ENCODE data around the gene HDLBP.
"Not testable (repeated sequence)": the region's sequence is repeated elsewhere in the genome, so short reads cannot be mapped to it uniquely, and the experiment has no call there.

Gene HDLBP

DNA sequence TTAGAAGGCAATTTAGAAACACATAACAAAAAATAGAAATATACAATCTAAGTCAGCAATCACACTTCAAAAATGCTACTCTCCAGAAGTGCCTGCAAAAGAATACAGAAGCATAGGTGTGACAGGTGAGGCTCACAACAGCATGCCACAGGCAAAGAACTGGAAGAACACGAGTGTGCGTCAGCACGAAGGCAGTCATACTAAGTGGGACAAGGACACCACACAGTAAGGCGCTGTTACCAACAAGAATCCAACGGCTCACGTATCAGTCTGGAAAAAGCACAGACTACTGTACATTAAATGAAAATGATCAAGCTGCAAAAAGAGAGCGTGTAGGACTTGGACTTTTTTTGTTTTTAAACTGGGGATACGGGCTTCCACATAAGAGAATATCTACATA is 18.7 kb downstream of the HDLBP start:
- TF ChIP-seq, protein P1, sequence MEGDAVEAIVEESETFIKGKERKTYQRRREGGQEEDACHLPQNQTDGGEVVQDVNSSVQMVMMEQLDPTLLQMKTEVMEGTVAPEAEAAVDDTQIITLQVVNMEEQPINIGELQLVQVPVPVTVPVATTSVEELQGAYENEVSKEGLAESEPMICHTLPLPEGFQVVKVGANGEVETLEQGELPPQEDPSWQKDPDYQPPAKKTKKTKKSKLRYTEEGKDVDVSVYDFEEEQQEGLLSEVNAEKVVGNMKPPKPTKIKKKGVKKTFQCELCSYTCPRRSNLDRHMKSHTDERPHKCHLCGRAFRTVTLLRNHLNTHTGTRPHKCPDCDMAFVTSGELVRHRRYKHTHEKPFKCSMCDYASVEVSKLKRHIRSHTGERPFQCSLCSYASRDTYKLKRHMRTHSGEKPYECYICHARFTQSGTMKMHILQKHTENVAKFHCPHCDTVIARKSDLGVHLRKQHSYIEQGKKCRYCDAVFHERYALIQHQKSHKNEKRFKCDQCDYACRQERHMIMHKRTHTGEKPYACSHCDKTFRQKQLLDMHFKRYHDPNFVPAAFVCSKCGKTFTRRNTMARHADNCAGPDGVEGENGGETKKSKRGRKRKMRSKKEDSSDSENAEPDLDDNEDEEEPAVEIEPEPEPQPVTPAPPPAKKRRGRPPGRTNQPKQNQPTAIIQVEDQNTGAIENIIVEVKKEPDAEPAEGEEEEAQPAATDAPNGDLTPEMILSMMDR (IDR thresholded peaks at IDR 0.05; ENCODE audit: borderline replicate concordance, insufficient read depth, low read depth, low read length) = no peak
- no peak overlapping the region for H3K4me3 ChIP-seq (ENCODE audit: low read depth, low read length)

DNA sequence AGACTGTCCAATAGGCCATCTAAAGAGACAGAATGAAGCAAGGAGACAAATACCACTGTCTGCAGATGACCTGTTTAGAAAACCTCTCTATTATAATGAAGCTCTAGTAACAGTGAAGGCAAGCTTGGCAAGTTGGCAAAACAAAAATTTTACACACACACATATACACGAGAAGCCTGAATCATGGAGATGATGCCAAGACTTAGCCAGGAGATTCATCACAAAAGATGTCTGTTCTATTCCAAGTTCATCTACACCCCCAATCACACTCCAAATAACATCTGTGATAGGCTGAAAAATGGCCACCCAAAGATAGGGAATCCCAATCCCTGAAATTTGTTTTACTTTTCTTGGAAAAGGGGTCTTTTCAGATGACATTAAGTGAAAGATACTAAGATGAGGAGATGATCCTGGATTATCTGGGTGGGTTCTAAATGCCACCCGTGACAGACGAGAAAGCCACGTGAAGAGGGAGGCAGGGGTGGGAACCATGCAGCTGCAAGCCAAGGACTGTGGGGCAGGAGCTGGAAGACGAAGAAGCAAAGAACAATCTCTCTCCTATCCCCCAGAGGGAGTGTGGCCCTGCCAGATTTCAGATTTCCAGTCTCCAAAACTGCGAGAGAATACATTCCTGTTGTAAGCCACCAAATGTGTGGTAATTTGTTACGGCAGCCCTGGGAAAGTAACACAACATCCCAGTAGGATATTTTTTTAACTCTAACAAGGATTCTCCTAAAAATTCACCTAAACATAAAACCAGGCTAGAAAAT is 20.0 kb downstream of the HDLBP start:
- H3K4me3 ChIP-seq (ENCODE audit: low read depth, low read length) = no peak overlapping the region
- TF ChIP-seq, protein P1 (IDR thresholded peaks at IDR 0.05; ENCODE audit: borderline replicate concordance, insufficient read depth, low read depth, low read length) = no peak

DNA sequence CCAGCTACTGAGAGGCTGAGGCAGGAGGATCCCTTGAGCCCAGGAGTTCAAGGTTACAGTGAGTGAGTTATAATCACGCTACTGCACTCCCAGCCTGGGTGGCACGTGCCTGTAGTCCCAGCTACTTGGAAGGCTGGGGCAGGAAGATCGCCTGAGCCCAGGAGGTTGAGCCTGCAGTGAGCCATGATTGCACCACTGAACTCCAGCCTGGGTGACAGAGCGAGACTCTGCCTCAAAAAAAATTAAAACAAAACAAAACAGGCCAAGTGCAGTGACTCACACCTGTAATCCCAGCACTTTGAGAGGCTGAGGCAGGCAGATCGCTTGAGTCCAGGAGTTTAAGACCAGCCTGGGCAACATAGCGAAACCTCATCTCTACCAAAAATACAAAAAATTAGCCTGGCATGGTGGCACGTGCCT is 22.1 kb downstream of the HDLBP start:
- H3K4me3 ChIP-seq (ENCODE audit: low read depth, low read length) = not testable (repeated sequence)

DNA sequence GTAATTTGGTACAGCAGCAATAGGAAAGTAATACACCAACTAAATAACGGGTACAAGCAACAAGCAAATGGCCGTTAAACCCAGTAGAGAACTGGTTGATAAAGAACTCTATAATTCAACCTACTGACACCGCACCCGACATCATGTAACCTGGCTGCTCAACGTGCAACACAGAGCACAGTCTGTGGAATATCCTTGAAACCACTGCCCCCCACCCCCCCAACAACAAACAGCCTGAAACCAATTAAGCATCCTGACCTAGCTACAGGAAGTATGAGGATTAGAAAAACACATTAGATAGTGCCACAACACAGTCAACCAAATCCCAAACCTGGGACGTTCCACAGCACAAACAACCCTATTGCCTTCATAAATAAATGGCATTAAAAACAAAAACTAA is 23.5 kb downstream of the HDLBP start:
- TF ChIP-seq, protein P1 (IDR thresholded peaks at IDR 0.05; ENCODE audit: borderline replicate concordance, insufficient read depth, low read depth, low read length) = no peak
- H3K4me3 ChIP-seq (ENCODE audit: low read depth, low read length) = no peak overlapping the region

DNA sequence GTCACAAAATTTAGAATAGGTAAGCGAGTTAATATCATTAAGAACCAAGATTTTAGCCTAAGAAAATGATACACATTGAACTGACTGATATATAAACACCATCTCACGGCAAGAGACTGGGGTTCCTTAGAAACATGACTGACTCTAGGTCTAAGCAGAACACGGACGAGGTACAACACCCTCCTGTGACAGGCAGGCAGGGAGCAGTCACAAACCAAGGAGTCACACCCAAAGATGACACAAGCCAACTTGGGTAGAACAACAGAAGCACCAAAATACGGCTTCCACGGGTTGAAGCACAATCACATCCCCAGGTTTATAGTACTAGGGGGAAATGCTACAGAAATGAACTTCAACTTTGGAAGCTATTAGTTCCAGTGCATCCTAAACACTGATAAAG is 24.3 kb downstream of the HDLBP start:
- H3K4me3 ChIP-seq (ENCODE audit: low read depth, low read length) = no peak overlapping the region
- TF ChIP-seq, protein P1 (IDR thresholded peaks at IDR 0.05; ENCODE audit: borderline replicate concordance, insufficient read depth, low read depth, low read length) = no peak

DNA sequence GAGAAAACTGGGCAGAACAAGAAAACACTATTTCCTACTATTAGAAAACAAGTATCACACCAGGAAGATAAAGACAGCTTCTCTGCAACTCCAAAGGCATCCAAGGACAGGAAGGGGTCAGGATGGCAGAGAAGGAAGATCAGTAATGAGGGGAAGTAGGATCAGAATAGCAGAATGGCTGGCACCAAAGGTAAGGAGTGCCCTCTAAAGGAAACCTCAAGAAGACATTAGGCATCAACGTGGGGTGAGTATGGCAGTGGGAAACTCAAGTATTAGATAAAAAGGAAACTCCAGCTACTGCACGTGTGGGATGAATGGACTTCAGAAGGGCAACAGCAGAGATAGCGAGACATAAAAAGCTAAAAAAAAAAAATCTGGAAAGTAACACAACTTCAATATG is 25.9 kb downstream of the HDLBP start:
- H3K4me3 ChIP-seq (ENCODE audit: low read depth, low read length) = no peak overlapping the region
- TF ChIP-seq, protein P1 (IDR thresholded peaks at IDR 0.05; ENCODE audit: borderline replicate concordance, insufficient read depth, low read depth, low read length) = no peak

DNA sequence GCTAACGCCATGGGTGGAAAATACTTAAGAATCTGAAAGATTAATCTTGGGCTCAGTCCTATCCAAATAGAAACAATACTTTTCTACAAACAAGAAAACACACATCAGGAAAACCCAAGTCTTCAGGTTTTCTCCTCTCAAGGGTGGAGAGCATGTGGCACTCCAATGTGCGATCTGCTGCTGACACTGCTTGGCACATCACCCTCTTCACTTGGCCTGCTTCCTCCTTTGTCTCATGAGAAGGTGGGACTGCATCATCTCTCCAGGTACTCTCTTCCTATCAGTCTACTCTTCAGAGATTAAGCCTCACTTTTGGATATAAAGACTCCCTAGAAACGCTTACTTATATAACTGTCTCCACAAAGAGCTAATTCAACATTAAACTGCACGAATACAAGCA is 26.4 kb downstream of the HDLBP start:
- TF ChIP-seq, protein P1 (IDR thresholded peaks at IDR 0.05; ENCODE audit: borderline replicate concordance, insufficient read depth, low read depth, low read length) = no peak

More for the DNA sequence above, 26.4 kb downstream of the HDLBP start:
- H3K4me3 ChIP-seq (ENCODE audit: low read depth, low read length) = no peak overlapping the region
